HG03045 (cell line): ENCODE data around the gene DMGDH.

Experiments used
- ATAC-seq: cut with Tn5 transposase; IDR thresholded peaks from one replicate; pipeline ENCODE4 v1.9.1; 2021; ENCODE audit warnings: mild to moderate bottlenecking, moderate library complexity; ENCODE audit not compliant: unreplicated experiment

DMGDH gene

DNA sequence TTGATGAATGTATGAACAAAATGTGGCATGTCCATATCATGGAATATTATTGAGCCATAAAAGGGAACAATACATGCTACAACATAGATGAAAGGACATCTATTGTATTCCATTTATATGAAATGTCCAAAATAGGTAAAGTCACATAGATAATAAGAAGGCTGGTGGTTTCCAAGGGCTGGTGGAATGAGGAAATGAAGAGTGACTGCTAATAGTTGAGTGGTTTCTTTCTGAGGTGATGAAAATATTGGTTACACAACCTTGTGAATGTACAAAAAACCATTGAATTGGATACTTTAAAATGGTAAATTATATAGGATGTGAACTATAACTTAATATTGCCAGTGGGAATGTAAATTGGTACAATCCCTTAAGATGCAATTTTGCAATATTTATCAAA is 89.6 kb downstream of the DMGDH start:
- ATAC-seq, result no peak

- ATAC-seq, result no peak
These were observed 90.2 kb downstream of the DMGDH start for GRCh38 chr5:78979117-78979742.

DNA sequence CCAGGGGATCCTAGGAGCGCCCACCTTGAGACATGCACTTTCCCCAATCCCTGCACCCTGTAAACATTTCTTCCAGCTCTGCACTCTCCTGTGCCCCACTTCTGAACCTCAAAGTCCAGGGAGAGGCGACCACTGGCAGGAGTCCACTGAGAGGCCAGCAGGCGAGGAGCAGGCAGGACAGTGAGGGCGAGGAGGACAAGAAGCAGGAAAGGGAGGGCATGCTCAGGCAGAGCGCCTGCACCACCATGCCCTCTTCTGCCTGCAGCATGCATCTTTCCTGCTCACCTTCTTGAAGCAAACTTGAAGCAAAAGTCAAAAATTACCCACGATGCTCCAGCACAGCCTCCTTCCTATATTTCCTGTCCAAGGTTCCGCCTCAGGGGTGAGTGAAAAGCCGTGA is 94.4 kb downstream of the DMGDH start:
- ATAC-seq, result no peak

DNA sequence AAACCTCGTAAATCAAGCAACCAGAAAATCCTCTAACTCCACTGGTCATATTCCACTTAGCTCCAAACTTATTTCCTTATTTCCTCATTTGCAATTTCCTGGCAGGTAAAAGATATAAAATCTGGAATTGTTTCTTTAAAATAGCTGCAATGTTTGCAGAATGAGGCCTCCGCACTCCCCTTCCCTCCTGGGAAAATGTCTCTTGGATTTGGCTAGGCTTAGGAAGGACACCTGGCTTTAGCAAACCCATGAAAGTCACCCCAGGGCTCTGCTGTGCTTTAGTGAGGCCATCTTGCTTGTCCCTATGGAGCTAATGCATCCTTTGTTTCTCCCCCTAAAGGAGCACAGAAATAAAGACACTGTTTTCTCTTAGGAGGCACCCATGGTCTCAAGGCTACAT is 94.9 kb downstream of the DMGDH start:
- ATAC-seq, result no peak

GRCh38 chr5:78974011-78974410 is 95.5 kb downstream of the DMGDH start:
- ATAC-seq, result no peak

DNA sequence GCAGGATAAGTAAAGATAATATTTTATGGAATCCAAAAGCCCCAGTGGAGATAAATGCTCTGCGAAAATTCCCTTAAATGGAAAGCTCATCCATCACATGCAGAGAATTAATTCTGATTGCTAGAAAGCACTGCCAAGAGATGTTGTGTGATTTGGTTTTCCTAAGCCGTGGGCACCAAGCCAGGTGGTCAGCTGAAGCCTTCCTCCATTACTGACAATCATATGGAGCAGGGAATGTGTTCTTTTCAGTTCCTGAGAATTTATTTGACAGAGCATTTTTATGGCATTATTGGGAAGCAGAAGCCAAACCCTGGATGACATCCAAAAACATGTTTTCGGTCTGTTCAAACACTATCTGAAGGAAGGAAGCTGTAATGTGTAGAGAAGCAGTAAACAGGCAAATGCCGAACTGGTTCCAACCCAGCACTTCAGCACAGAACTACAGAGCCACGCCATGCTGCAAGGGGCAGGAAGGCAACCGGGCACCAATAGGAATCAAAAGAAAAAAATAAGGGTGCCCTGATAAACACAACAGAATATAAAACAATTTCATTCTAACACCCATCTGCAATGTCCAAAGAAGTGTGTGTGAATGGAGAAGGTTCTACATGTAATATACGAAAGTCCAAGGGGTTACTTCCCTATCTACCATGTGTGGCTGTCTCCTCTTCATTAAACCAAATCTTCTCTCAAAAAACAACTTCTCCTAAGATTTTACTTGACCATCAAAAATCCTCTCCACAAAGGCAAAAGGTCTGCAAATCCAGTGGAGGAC is 96.6 kb downstream of the DMGDH start:
- ATAC-seq, result no peak

DNA sequence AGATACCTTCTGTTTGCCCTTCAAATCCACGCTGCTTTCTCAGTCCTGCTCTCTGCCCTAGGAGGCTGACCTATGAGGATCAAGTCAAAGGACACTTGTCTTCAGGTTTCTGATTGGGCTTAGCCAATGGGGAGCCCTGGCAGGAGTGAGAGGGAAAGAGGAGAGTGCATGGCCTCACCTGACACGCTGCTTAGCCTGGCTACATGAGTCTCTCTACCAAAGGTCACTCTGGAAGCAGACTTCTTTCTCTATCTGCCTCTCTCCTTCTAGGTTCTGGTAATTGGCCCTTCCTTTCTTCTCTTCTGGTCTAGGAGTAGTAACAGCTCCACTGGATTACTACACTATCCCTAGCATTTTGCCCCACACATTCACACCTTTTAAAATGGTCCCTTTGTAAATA is 97.5 kb downstream of the DMGDH start:
- ATAC-seq, result no peak

- ATAC-seq, result no peak
These were observed 100.7 kb downstream of the DMGDH start for GRCh38 chr5:78968781-78969180.

GRCh38 chr5:78964889-78965288 is 104.6 kb downstream of the DMGDH start:
- no peak for ATAC-seq

DNA sequence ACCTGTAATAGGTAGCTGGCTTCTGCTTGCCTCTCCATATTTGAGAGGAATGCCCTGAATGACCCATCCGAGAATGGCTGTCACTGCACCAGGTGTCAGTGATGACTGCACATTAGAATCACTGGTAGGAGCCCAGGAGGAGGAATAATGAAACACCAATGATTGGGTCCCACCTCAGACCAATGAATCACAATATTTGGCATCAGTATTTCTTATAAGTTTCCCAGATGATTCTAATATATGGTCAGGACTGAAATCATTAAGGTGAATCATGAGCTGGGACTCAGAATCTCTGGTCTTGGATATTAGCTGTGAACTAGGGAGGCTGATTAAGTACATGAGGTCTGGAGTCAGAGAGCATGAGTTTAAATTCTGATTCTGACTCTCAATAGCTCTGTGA is 107.7 kb downstream of the DMGDH start:
- no peak for ATAC-seq

DNA sequence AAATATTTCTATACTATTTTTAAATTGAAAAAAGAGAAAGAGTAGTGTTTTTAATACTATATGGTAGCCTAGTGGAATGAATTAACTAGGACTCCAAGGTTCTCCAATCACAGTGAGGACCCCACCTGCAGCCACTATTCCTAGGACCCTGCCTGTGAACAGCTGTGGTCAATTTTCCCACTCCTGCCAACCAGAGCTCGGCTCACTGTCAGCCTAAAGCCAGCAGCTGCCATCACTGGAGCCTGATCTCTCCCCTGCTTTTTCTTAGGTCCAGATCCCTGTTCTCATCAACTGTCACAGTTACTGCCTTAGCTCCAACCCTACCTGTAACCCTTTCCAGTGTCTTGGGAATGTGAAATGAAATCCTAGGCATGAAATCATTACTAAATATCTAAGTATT is 109.7 kb downstream of the DMGDH start:
- ATAC-seq, result no peak

DNA sequence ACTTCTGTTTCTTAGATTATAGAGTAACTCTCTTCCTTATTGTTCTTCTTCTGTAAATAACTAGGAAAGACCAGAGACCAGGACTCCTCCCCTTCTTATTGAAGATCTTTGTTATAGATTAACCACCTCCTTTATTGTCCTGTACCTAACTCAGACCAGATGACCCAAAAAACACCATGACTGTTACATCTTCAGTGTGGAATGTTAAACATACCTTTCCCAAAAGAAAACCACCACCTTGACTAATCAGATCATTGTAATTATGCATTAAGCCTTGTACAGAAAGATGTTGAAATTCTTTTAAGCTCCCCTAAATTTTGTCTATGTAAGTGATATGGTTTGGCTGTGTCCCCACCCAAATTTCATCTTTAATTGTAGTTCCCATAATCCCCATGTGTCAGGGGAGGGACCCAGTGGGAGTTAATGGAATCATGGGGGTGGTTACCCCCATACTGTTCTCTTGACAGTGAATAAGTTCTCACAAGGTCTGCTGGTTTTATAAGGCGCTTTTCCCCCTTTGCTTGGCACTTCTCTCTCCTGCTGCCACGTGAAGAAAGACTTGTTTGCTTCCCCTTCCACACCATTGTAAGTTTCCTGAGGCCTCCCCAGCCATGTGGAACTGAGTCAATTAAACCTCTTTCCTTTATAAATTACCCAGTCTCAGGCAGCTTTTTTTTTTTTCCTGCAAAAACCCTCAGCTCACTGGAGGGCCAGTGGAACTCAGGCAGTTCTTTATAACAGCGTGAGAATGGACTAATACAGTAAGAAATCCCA is 110.6 kb downstream of the DMGDH start:
- no peak for ATAC-seq

DNA sequence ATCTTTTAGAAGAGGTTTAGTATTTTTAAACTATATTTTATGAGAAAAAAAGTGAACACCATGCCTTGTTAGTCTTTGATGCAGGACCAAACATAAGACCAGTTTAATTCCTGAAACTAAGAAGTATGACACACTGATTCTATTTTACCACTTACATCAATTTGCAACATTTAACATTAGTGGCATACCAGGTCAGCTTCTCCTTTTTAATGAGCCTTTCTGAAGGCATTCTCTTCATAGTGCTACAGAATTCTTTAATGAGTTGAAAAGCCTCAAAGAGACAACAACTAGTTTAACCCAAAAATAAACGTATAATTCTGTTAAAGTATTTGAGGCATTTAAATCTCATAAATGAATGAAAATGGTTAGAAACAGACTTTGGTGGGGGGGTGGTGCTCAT is 112.6 kb downstream of the DMGDH start:
- no peak for ATAC-seq

DNA sequence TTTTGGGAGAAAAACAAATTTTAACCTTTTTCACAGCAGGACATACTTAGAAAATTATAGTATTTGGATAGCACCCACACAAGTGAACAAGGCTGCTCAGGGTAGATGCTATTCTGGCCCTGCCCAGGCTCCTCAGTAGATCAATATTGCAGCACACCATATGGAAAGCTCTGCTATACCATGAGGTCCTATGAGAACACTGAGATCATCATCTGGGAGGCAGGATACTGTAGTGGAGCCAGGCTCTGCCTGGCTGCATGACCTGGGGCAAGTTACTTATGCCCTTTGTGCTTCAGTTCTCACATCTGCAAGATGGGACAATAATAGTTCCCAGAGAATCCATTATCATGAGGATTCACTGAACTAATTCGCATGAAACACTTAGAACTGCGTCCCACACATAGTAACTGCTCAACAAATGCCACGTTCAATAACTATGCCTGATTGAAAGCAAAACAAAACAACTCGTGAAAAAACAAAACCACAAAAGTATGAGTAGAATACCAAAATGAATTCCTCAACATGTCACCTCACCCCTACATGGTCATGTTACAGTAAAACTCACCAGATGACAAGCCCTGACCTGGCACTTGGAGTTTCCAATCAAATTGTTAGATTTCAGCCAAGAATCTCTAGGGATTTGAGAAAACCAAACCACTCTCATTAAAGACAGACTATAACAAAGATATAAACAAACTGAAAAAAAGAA is 116.2 kb downstream of the DMGDH start:
- no peak for ATAC-seq
